ENCODE results near the gene RBMS1.

- TF ChIP-seq POLR2A (IDR thresholded peaks at IDR 0.05; ENCODE audit: low read depth, low read length) (no peak), POLR2AphosphoS5 (IDR thresholded peaks at IDR 0.05; ENCODE audit: low read depth, low read length) (no peak), TAF1 (IDR thresholded peaks at IDR 0.05; ENCODE audit: low read depth, low read length) (no peak), POU2F2 (IDR thresholded peaks at IDR 0.05; ENCODE audit: low read depth, low read length) (no peak), PAX5 (IDR thresholded peaks at IDR 0.05; ENCODE audit: insufficient read depth, low read length, severe bottlenecking) (no peak)
Measured at GRCh38 chr2:160254189-160254762, 239.3 kb downstream of the RBMS1 start.

All from GM12891 (cell line).